Liver (tissue), 9 donors: ENCODE data around the gene CAMKV. TPM values are rescaled to one million over a fixed set of nuclear protein-coding genes. Genes with fewer than 3 reads are reported as not detected.

Source experiments
- DNase-seq: peaks from one replicate; pipeline ENCODE4 v3.0.0-alpha.2; 2017; ENCODE audit warnings: low spot score
- H3K27ac ChIP-seq, 2 donors: one replicate each; pipeline ENCODE4 v1.7.0; 2013; ENCODE audit warnings: inconsistent platforms in 2 of 2, low read length in 2 of 2, control low read depth in 1 of 2, low read depth in 1 of 2, mild to moderate bottlenecking in 1 of 2
- H3K27me3 ChIP-seq, 4 donors: one replicate each; pipeline versions ENCODE4 v1.6.1 to v1.7.0; 2013; ENCODE audit warnings: low read length in 3 of 4, inconsistent platforms in 1 of 4, mild to moderate bottlenecking in 1 of 4, moderate library complexity in 1 of 4; ENCODE audit not compliant: control insufficient read depth in 4 of 4, insufficient read depth in 4 of 4
- H3K36me3 ChIP-seq, 4 donors: one replicate each; pipeline versions ENCODE4 v1.6.1 to v1.7.0; 2013; ENCODE audit warnings: low read length in 3 of 4, mild to moderate bottlenecking in 3 of 4, low read depth in 1 of 4, moderate library complexity in 1 of 4; ENCODE audit not compliant: control insufficient read depth in 4 of 4, insufficient read depth in 3 of 4
- H3K4me1 ChIP-seq, 4 donors: one replicate each; pipeline versions ENCODE4 v1.6.1 to v1.7.0; 2013; ENCODE audit warnings: low read length in 3 of 4, mild to moderate bottlenecking in 3 of 4, moderate library complexity in 1 of 4; ENCODE audit not compliant: control insufficient read depth in 4 of 4, insufficient read depth in 4 of 4
- H3K4me3 ChIP-seq, 3 donors: one replicate each; pipeline versions ENCODE4 v1.6.1 to v1.7.0; 2013; ENCODE audit warnings: low read length in 3 of 3, control low read depth in 1 of 3, low read depth in 1 of 3, mild to moderate bottlenecking in 1 of 3
- H3K9ac ChIP-seq, 2 donors: one replicate each; pipeline ENCODE4 v1.7.0; 2013; ENCODE audit warnings: low read length in 2 of 2, mild to moderate bottlenecking in 2 of 2, moderate library complexity in 2 of 2, control low read depth in 1 of 2, low read depth in 1 of 2
- H3K9me3 ChIP-seq, 4 donors: one replicate each; pipeline versions ENCODE4 v1.6.1 to v1.7.0; 2013; ENCODE audit warnings: low read length in 3 of 4; ENCODE audit not compliant: control insufficient read depth in 4 of 4
- ATF3 ChIP-seq: IDR thresholded peaks from 2 replicates; pipeline ENCODE4 v1.6.1; 2016; ENCODE audit warnings: antibody characterized with exemption
- CTCF ChIP-seq: fragments of 150-350 bp; IDR thresholded peaks from 2 replicates; pipeline ENCODE4 v1.5.1; 2017; ENCODE audit warnings: improper control_type of control experiment, low read depth, low read length; ENCODE audit not compliant: missing input control
- EGR1 ChIP-seq, 2 donors: IDR thresholded peaks; 2 replicates each; pipeline ENCODE4 v1.6.1; 2016 to 2018; ENCODE audit warnings: antibody characterized with exemption in 2 of 2, low read depth in 2 of 2
- FOXA1 ChIP-seq: IDR thresholded peaks from 2 replicates; pipeline ENCODE4 v1.6.1; 2016; ENCODE audit warnings: antibody characterized with exemption
- FOXA2 ChIP-seq: IDR thresholded peaks from 2 replicates; pipeline ENCODE4 v1.6.1; 2016; ENCODE audit warnings: antibody characterized with exemption
- GABPA ChIP-seq, 2 donors: IDR thresholded peaks in 1 of 2; conservative IDR thresholded peaks in 1 of 2; 2 replicates each; pipeline ENCODE4 v1.6.1; 2016; ENCODE audit warnings: antibody characterized with exemption in 2 of 2, mild to moderate bottlenecking in 1 of 2, moderate library complexity in 1 of 2
- HNF4A ChIP-seq, 2 donors: conservative IDR thresholded peaks; 2 replicates each; pipeline ENCODE4 v1.6.1; 2016; ENCODE audit warnings: antibody characterized with exemption in 2 of 2, mild to moderate bottlenecking in 2 of 2
- HNF4G ChIP-seq: IDR thresholded peaks from 2 replicates; pipeline ENCODE4 v1.6.1; 2016; ENCODE audit warnings: antibody characterized with exemption
- JUND ChIP-seq, 2 donors: IDR thresholded peaks; 2 replicates each; pipeline ENCODE4 v1.6.1; 2016; ENCODE audit warnings: antibody characterized with exemption in 2 of 2
- MAX ChIP-seq: IDR thresholded peaks from 2 replicates; pipeline ENCODE4 v1.6.1; 2016; ENCODE audit warnings: antibody characterized with exemption
- RAD21 ChIP-seq, 2 donors: IDR thresholded peaks; 2 replicates each; pipeline ENCODE4 v1.6.1; 2016; ENCODE audit warnings: antibody characterized with exemption in 2 of 2, mild to moderate bottlenecking in 2 of 2
- REST ChIP-seq: IDR thresholded peaks from 2 replicates; pipeline ENCODE4 v1.6.1; 2016; ENCODE audit warnings: antibody characterized with exemption, mild to moderate bottlenecking
- RXRA ChIP-seq, 2 donors: IDR thresholded peaks; 2 replicates each; pipeline ENCODE4 v1.6.1; 2017 to 2018; ENCODE audit warnings: antibody characterized with exemption in 2 of 2, mild to moderate bottlenecking in 1 of 2
- SP1 ChIP-seq: IDR thresholded peaks from 2 replicates; pipeline ENCODE4 v1.6.1; 2018; ENCODE audit warnings: antibody characterized with exemption, mild to moderate bottlenecking
- TAF1 ChIP-seq: conservative IDR thresholded peaks from 2 replicates; pipeline ENCODE4 v1.6.1; 2016; ENCODE audit warnings: antibody characterized with exemption, mild to moderate bottlenecking
- YY1 ChIP-seq: IDR thresholded peaks from 2 replicates; pipeline ENCODE4 v1.6.1; 2016; ENCODE audit warnings: antibody characterized with exemption, mild to moderate bottlenecking
- ZBTB33 ChIP-seq: IDR thresholded peaks from 2 replicates; pipeline ENCODE4 v1.6.1; 2016; ENCODE audit warnings: antibody characterized with exemption
- WGBS: extraction: QIAGEN DNeasy Blood & Tissue Kit; methylation state at CpG from one replicate; pipeline ENCODE4 v1.1.7; 2013; 5-methylcytosine and 5-hydroxymethylcytosine counted together
- polyA plus RNA-seq, 2 donors: library from polyadenylated mRNA; stranded (reverse) in 1 of 2; unstranded in 1 of 2; fragments of 200-250 nt in 1 of 2; fragments of >200 nt in 1 of 2; fragmentation: Nextera tagmentation in 1 of 2; extraction: Ambion mirVana in 1 of 2; gene quantifications; one replicate each; pipeline versions ENCODE4 v1.2.1 to v1.2.3, GENCODE V29; 2013 to 2015
- total RNA-seq, 2 donors: library from RNA; depleted of rRNA; stranded (reverse); fragments of >200 nt; gene quantifications; one replicate each; pipeline ENCODE4 v1.2.3, GENCODE V29; 2014
- donor health status: healthy.
- donor health status: healthy.
- donor health status: healthy.
- donor health status: healthy.
- donor health status: healthy.

The CAMKV gene
- total and polyA plus RNA-seq, 4 donors, result not detected

GRCh38 chr3:49889296-49889695 is 19.6 kb upstream of the CAMKV start:
- Histone ChIP-seq H3K9ac (no peak overlapping the region), H3K36me3 (no peaks in the 10 kb centered on the region), H3K9me3 (no peaks in the 10 kb centered on the region), H3K27ac (no peak overlapping the region), H3K4me3 (no peak overlapping the region), H3K27me3 (no peaks in the 10 kb centered on the region), H3K4me1 (no peaks in the 10 kb centered on the region)
- TF ChIP-seq SP1, result no peak
- no peak for TF ChIP-seq FOXA1
- no peak for TF ChIP-seq ATF3
- TF ChIP-seq FOXA2, result no peak
- TF ChIP-seq HNF4A (conservative IDR thresholded peaks at IDR 0.05), result no peak
- 90% methylated on average over 10 of the region's 10 CpGs for WGBS
- DNase-seq, result no peak

- no peak overlapping the region for H3K9ac ChIP-seq
- TF ChIP-seq RXRA (IDR thresholded peaks at IDR 0.05) (no peak), HNF4G (no peak), GABPA (IDR thresholded peaks at IDR 0.05 in 1 of 2, conservative IDR thresholded peaks at IDR 0.05 in 1 of 2) (no peak), FOXA1 (no peak), SP1 (no peak), CTCF (no peak), RAD21 (IDR thresholded peaks at IDR 0.05) (no peak), JUND (IDR thresholded peaks at IDR 0.05) (no peak)
- DNase-seq, result no peak
- no peaks in the 10 kb centered on the region for H3K27me3 ChIP-seq
- H3K4me3 ChIP-seq, result no peak overlapping the region
- no peaks in the 10 kb centered on the region for H3K36me3 ChIP-seq
- H3K9me3 ChIP-seq, result no peaks in the 10 kb centered on the region
- peaks cover 0 to 4% (median 0%) of the 10 kb centered on the region in 4 donors for H3K4me1 ChIP-seq
- H3K27ac ChIP-seq, result no peak overlapping the region
These were observed 17.2 kb upstream of the CAMKV start for GRCh38 chr3:49886922-49887265.

GRCh38 chr3:49883998-49884397 is 14.3 kb upstream of the CAMKV start:
- Histone ChIP-seq H3K27ac (no peak overlapping the region), H3K4me1 (peaks cover 0 to 9% (median 0%) of the 10 kb centered on the region in 4 donors), H3K9me3 (no peaks in the 10 kb centered on the region), H3K27me3 (no peaks in the 10 kb centered on the region), H3K36me3 (no peaks in the 10 kb centered on the region), H3K4me3 (no peak overlapping the region), H3K9ac (no peak overlapping the region)
- 96% methylated on average over 4 of the region's 4 CpGs for WGBS
- DNase-seq, result no peak
- TF ChIP-seq FOXA2 (no peak), JUND (IDR thresholded peaks at IDR 0.05) (no peak), ATF3 (no peak), GABPA (IDR thresholded peaks at IDR 0.05 in 1 of 2, conservative IDR thresholded peaks at IDR 0.05 in 1 of 2) (no peak), EGR1 (IDR thresholded peaks at IDR 0.05; ENCODE audit: low read depth in 2 of 2) (no peak), TAF1 (no peak), HNF4A (conservative IDR thresholded peaks at IDR 0.05) (no peak), CTCF (no peak), YY1 (no peak), SP1 (no peak), REST (no peak), MAX (no peak), FOXA1 (no peak), HNF4G (no peak), RXRA (IDR thresholded peaks at IDR 0.05) (no peak), RAD21 (IDR thresholded peaks at IDR 0.05) (no peak), ZBTB33 (no peak)
